HEK293 (cell line): ENCODE results near the gene FGF22.
"Not testable (repeated sequence)": the region's sequence is repeated elsewhere in the genome, so short reads cannot be mapped to it uniquely, and the experiment has no call there.

Source experiments
- CTCF ChIA-PET: fragments of 350-600 bp; formaldehyde crosslinking; extraction: SDS; loops from one replicate; lab custom pipeline; 2021; ENCODE audit warnings: antibody characterized with exemption; lab: Yijun Ruan, JAX
- POLR2A ChIA-PET: fragments of 300-600 bp; formaldehyde crosslinking; extraction: SDS; loops from one replicate; lab custom pipeline; 2020; ENCODE audit warnings: antibody characterized with exemption, inconsistent platforms; lab: Yijun Ruan, JAX
- H3K27ac ChIP-seq: fragments of 200-500 bp; sonication (Bioruptor generic); 2 replicates; pipeline ENCODE4 v1.5.1; 2014; ENCODE audit warnings: low read depth, low read length, control low read depth, inconsistent platforms; ENCODE audit errors: extremely low read depth
- H3K36me3 ChIP-seq, 2 experiments: fragments of 200-500 bp in 1 of 2; sonication (Bioruptor generic) in 1 of 2; 1 replicate in 1 of 2; 2 replicates in 1 of 2; pipeline ENCODE4 v1.5.1; 2014 to 2017; ENCODE audit warnings: inconsistent platforms in 2 of 2, low read length in 2 of 2; ENCODE audit not compliant: control insufficient read depth in 2 of 2, insufficient read depth in 1 of 2
- H3K4me1 ChIP-seq: fragments of 200-500 bp; sonication (Bioruptor generic); 2 replicates; pipeline ENCODE4 v1.5.1; 2014; ENCODE audit warnings: mild to moderate bottlenecking, low read length, inconsistent platforms; ENCODE audit not compliant: control insufficient read depth, insufficient read depth
- H3K4me3 ChIP-seq: 2 replicates; pipeline ENCODE4 v1.5.1; 2011; ENCODE audit warnings: low read depth, mild to moderate bottlenecking, control low read depth, low read length, moderate library complexity
- H3K9me3 ChIP-seq: fragments of 200-500 bp; sonication (Bioruptor generic); 2 replicates; pipeline ENCODE4 v1.5.1; 2014; ENCODE audit warnings: low read depth, low read length, inconsistent platforms; ENCODE audit not compliant: control insufficient read depth, insufficient read depth
- GLIS1 ChIP-seq: fragments of 450-650 bp; formaldehyde crosslinking; IDR thresholded peaks from 2 replicates; pipeline ENCODE4 v1.5.1; 2016; ENCODE audit warnings: missing biosample characterization, missing genetic modification characterization
- KLF8 ChIP-seq: fragments of 450-650 bp; formaldehyde crosslinking; IDR thresholded peaks from 2 replicates; pipeline ENCODE4 v1.5.1; 2016; ENCODE audit warnings: missing biosample characterization, missing genetic modification characterization
- SCRT1 ChIP-seq: fragments of 450-650 bp; formaldehyde crosslinking; IDR thresholded peaks from 2 replicates; pipeline ENCODE4 v1.5.1; 2016; ENCODE audit warnings: missing biosample characterization, missing genetic modification characterization, borderline replicate concordance
- ZBTB8A ChIP-seq: fragments of 450-650 bp; formaldehyde crosslinking; IDR thresholded peaks from 2 replicates; pipeline ENCODE4 v1.5.1; 2016; ENCODE audit warnings: missing biosample characterization, missing genetic modification characterization
- ZFHX2 ChIP-seq: fragments of 450-650 bp; formaldehyde crosslinking; conservative IDR thresholded peaks from 2 replicates; pipeline ENCODE4 v1.5.1; 2016; ENCODE audit warnings: missing biosample characterization, missing genetic modification characterization
- ZIC2 ChIP-seq: fragments of 450-650 bp; formaldehyde crosslinking; IDR thresholded peaks from 2 replicates; pipeline ENCODE4 v1.5.1; 2016; ENCODE audit warnings: missing biosample characterization, missing genetic modification characterization
- ZNF302 ChIP-seq: fragments of 450-650 bp; formaldehyde crosslinking; IDR thresholded peaks from 2 replicates; pipeline ENCODE4 v1.5.1; 2016; ENCODE audit warnings: missing biosample characterization, missing genetic modification characterization, low read depth
- ZNF37A ChIP-seq: fragments of 450-650 bp; IDR thresholded peaks from 2 replicates; pipeline ENCODE4 v1.5.1; 2018; ENCODE audit warnings: missing biosample characterization, missing genetic modification characterization
- ZNF404 ChIP-seq: fragments of 450-650 bp; formaldehyde crosslinking; IDR thresholded peaks from 2 replicates; pipeline ENCODE4 v1.5.1; 2017; ENCODE audit warnings: missing biosample characterization, missing genetic modification characterization
- ZNF521 ChIP-seq: fragments of 450-650 bp; formaldehyde crosslinking; IDR thresholded peaks from 2 replicates; pipeline ENCODE4 v1.5.1; 2017; ENCODE audit warnings: missing biosample characterization, mild to moderate bottlenecking, missing genetic modification characterization
- ZNF558 ChIP-seq: fragments of 450-650 bp; formaldehyde crosslinking; IDR thresholded peaks from 2 replicates; pipeline ENCODE4 v1.5.1; 2016; ENCODE audit warnings: missing biosample characterization, missing genetic modification characterization
- ZNF629 ChIP-seq: fragments of 450-650 bp; formaldehyde crosslinking; IDR thresholded peaks from 2 replicates; pipeline ENCODE4 v1.5.1; 2017; ENCODE audit warnings: missing biosample characterization, missing genetic modification characterization
- ZNF776 ChIP-seq: fragments of 450-650 bp; formaldehyde crosslinking; IDR thresholded peaks from 2 replicates; pipeline ENCODE4 v1.5.0; 2017; ENCODE audit warnings: missing biosample characterization, missing genetic modification characterization, borderline replicate concordance
- TF ChIP-seq, protein P1 (sequence below): fragments of 450-650 bp; formaldehyde crosslinking; IDR thresholded peaks from 2 replicates; pipeline ENCODE4 v1.5.1; 2016; ENCODE audit warnings: missing biosample characterization, missing genetic modification characterization, borderline replicate concordance
- TF ChIP-seq, protein P2 (sequence below): fragments of 450-650 bp; formaldehyde crosslinking; IDR thresholded peaks from 2 replicates; pipeline ENCODE4 v1.5.1; 2017; ENCODE audit warnings: missing biosample characterization, mild to moderate bottlenecking, missing genetic modification characterization, moderate library complexity
- TF ChIP-seq, protein P3 (sequence below): fragments of 450-650 bp; formaldehyde crosslinking; IDR thresholded peaks from 2 replicates; pipeline ENCODE4 v1.5.1; 2016; ENCODE audit warnings: missing biosample characterization, missing genetic modification characterization

The FGF22 gene

DNA sequence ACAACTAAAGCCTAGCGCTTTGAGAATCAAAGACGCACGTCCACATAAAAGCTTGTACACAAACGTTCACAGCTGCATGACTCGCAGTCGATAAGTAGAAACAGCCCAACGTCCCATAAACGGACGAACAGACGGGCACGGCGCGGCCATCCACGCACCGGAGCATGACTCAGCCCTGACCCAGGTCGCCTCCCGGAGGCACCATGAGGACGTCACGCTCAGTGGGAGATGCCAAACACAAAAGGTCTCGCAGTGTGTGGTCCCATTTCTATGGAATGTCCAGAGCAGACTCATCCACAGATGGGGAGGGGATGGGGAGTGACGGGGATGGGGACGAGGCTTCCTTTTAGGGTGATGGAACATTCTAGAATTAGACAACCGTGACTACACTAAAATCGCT is 15.7 kb upstream of the FGF22 start (continued):
- TF ChIP-seq, protein P1, sequence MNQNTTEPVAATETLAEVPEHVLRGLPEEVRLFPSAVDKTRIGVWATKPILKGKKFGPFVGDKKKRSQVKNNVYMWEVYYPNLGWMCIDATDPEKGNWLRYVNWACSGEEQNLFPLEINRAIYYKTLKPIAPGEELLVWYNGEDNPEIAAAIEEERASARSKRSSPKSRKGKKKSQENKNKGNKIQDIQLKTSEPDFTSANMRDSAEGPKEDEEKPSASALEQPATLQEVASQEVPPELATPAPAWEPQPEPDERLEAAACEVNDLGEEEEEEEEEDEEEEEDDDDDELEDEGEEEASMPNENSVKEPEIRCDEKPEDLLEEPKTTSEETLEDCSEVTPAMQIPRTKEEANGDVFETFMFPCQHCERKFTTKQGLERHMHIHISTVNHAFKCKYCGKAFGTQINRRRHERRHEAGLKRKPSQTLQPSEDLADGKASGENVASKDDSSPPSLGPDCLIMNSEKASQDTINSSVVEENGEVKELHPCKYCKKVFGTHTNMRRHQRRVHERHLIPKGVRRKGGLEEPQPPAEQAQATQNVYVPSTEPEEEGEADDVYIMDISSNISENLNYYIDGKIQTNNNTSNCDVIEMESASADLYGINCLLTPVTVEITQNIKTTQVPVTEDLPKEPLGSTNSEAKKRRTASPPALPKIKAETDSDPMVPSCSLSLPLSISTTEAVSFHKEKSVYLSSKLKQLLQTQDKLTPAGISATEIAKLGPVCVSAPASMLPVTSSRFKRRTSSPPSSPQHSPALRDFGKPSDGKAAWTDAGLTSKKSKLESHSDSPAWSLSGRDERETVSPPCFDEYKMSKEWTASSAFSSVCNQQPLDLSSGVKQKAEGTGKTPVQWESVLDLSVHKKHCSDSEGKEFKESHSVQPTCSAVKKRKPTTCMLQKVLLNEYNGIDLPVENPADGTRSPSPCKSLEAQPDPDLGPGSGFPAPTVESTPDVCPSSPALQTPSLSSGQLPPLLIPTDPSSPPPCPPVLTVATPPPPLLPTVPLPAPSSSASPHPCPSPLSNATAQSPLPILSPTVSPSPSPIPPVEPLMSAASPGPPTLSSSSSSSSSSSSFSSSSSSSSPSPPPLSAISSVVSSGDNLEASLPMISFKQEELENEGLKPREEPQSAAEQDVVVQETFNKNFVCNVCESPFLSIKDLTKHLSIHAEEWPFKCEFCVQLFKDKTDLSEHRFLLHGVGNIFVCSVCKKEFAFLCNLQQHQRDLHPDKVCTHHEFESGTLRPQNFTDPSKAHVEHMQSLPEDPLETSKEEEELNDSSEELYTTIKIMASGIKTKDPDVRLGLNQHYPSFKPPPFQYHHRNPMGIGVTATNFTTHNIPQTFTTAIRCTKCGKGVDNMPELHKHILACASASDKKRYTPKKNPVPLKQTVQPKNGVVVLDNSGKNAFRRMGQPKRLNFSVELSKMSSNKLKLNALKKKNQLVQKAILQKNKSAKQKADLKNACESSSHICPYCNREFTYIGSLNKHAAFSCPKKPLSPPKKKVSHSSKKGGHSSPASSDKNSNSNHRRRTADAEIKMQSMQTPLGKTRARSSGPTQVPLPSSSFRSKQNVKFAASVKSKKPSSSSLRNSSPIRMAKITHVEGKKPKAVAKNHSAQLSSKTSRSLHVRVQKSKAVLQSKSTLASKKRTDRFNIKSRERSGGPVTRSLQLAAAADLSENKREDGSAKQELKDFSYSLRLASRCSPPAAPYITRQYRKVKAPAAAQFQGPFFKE = no peak
- TF ChIP-seq ZIC2 (tag by site-specific recombination) (peak; percentile 77), ZNF558 (tag by site-specific recombination) (no peak), ZNF302 (tag by site-specific recombination) (no peak), ZFHX2 (tag by site-specific recombination) (no peak), ZNF629 (tag by site-specific recombination) (peak; percentile 75), ZBTB8A (tag by site-specific recombination) (peak; percentile 56), SCRT1 (tag by site-specific recombination) (no peak)
- TF ChIP-seq, protein P2, sequence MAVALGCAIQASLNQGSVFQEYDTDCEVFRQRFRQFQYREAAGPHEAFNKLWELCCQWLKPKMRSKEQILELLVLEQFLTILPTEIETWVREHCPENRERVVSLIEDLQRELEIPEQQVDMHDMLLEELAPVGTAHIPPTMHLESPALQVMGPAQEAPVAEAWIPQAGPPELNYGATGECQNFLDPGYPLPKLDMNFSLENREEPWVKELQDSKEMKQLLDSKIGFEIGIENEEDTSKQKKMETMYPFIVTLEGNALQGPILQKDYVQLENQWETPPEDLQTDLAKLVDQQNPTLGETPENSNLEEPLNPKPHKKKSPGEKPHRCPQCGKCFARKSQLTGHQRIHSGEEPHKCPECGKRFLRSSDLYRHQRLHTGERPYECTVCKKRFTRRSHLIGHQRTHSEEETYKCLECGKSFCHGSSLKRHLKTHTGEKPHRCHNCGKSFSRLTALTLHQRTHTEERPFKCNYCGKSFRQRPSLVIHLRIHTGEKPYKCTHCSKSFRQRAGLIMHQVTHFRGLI (tag by site-specific recombination) = peak; percentile 81
- TF ChIP-seq, all 188 proteins: peak for 5

DNA sequence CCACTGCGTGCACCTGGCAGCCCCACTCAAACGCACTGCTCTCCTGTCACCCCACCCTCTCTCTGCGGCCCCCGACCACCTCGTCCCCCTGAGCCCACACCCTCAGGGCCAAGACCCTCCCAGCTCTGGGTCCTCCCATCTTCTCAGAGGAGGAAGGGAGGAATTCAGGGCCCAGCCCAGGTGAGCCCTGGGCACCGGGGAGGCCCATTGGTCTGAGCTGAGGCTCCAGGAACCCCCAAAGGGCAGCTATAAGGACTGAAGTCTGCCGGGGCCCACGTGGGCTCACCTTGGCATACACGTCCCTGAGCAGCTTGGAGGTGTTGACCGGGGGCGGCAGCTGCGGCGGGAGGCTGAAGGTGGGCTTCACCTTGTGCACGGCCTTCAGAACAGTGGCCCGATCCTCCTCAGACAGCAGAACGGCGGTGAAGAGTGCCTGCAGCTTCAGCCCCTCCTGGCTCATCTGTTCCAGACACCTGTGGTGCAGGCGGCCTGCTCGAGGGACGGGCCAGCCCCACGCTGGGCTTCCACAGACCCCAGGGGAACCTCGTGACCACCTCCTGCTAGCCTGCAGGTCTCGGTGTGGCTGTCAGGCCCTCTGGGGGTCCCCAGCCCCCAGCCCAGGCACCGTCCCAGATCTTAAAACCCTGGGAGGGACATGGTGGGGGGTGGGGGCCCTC is 15.1 kb upstream of the FGF22 start:
- Histone ChIP-seq H3K36me3 (peaks cover 9 to 77% of the 10 kb centered on the region in 2 experiments; a peak in 2 of 3 replicates), H3K9me3 (no peaks in the 10 kb centered on the region), H3K27ac (no peak overlapping the region), H3K4me1 (no peaks in the 10 kb centered on the region)
- POLR2A ChIA-PET = no interaction called here
- CTCF ChIA-PET = interaction anchor here (0.6 to 0.9 kb wide), 2 partner anchors 37 to 146 kb away, joined by 3 read pairs; no protein-coding TSS in a partner anchor
- no peak for TF ChIP-seq KLF8 (tag by site-specific recombination)
- peak; percentile 75 for TF ChIP-seq ZIC2 (tag by site-specific recombination)
- TF ChIP-seq, all 188 proteins: peak for 1
- H3K4me3 ChIP-seq = no peak overlapping the region

DNA sequence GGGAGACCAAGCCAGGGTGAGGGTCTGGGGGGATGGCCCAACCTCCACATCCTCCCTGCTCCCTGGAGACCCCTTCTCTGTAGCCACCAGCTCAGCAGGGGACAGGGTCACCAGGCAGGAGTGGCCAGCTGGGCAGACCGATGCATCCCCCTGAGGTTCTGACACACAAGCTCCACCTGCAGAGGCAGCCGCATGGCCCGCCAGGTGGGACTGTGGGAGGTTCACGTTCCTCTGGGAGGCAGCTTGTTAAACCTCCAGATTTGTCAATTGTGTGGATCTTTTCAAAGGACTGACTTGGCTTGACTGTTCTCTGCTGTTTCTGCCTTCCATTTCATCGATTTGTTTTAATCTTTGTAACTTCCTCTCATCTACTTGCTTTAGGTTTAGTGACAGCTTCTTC is 14.4 kb upstream of the FGF22 start:
- CTCF ChIA-PET = interaction anchor here (0.9 to 1.3 kb wide), 2 partner anchors 38 to 41 kb away, joined by 3 to 5 read pairs; no protein-coding TSS in a partner anchor
- POLR2A ChIA-PET = no interaction called here
- Histone ChIP-seq H3K4me3 (no peak overlapping the region), H3K9me3 (no peaks in the 10 kb centered on the region), H3K27ac (no peak overlapping the region), H3K4me1 (no peaks in the 10 kb centered on the region), H3K36me3 (peaks cover 9 to 77% of the 10 kb centered on the region in 2 experiments; a peak in 2 of 3 replicates)
- no peak for TF ChIP-seq ZNF521
- no peak for TF ChIP-seq ZNF37A
- TF ChIP-seq, protein P3, sequence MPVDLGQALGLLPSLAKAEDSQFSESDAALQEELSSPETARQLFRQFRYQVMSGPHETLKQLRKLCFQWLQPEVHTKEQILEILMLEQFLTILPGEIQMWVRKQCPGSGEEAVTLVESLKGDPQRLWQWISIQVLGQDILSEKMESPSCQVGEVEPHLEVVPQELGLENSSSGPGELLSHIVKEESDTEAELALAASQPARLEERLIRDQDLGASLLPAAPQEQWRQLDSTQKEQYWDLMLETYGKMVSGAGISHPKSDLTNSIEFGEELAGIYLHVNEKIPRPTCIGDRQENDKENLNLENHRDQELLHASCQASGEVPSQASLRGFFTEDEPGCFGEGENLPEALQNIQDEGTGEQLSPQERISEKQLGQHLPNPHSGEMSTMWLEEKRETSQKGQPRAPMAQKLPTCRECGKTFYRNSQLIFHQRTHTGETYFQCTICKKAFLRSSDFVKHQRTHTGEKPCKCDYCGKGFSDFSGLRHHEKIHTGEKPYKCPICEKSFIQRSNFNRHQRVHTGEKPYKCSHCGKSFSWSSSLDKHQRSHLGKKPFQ (tag by site-specific recombination) = no peak
- no peak for TF ChIP-seq ZNF776 (tag by site-specific recombination)
- peak; percentile 4 for TF ChIP-seq ZIC2 (tag by site-specific recombination)
- no peak for TF ChIP-seq ZNF404 (tag by site-specific recombination)
- peak; percentile 33; the same call in 1 of the 2 replicates for TF ChIP-seq GLIS1 (tag by site-specific recombination)

DNA sequence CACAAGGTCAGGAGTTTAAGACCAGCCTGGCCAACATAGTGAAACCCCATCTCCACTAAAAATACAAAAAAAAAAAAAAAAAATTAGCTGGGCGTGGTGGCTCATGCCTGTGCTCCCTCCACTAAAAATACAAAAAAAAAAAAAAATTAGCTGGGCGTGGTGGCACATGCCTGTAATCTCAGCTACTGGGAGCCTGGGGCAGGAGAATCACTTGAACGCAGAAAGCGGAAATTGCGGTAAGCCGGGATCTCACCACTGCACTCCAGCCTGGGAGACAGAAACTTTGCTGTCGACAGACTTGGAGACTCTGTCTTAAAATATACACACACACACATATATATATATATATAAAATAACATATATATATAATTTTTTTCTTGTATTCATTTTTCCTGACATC is 13.1 kb upstream of the FGF22 start:
- POLR2A ChIA-PET = interaction anchor here (0.7 kb wide), 2 partner anchors 53 to 108 kb away, joined by 3 to 5 read pairs; no protein-coding TSS in a partner anchor
- H3K9me3 ChIP-seq, H3K4me3 ChIP-seq, H3K27ac ChIP-seq, CTCF ChIA-PET, H3K4me1 ChIP-seq: not testable (repeated sequence)
- peaks cover 14 to 82% of the 10 kb centered on the region in 2 experiments; a peak in 2 of 3 replicates for H3K36me3 ChIP-seq
